CD4-positive, alpha-beta T cell treated with Interleukin-15 for 1 hour (primary cell): ENCODE data around the gene CHAT.

Source experiments
- DNase-seq: peaks from one replicate; pipeline ENCODE4 v3.0.0-alpha.2; 2020

Gene CHAT

DNA sequence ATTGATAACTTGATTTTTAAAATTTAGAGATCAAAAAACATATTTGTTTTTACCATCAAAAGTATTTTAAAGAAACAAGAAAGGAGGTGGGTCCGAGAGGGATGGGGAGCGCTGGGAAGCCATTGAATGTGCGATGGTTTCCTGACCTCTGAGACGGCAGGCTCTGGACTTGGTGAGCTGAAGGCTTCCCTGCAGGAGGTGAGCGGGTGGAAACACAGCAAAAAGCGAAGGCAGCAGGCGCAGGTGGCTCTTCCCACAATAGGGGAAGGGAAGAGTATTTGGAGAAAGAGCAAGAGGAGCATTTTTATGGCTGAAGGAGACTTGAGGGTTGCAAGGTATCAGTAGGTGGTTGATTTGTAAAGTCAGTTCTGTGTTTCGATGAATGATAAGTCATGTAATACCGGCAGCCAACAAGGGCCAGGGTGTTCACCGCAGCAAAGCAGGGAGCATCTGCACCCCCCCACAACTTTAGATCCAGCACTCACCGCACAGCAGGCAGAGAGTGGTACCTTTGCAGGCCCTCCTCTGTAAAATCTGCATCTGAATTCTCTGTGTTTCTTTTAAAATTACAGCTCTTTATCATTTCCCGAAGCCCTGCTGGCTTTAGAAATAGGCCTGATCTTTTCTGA is 76.2 kb downstream of the CHAT start:
- no peak for DNase-seq

DNA sequence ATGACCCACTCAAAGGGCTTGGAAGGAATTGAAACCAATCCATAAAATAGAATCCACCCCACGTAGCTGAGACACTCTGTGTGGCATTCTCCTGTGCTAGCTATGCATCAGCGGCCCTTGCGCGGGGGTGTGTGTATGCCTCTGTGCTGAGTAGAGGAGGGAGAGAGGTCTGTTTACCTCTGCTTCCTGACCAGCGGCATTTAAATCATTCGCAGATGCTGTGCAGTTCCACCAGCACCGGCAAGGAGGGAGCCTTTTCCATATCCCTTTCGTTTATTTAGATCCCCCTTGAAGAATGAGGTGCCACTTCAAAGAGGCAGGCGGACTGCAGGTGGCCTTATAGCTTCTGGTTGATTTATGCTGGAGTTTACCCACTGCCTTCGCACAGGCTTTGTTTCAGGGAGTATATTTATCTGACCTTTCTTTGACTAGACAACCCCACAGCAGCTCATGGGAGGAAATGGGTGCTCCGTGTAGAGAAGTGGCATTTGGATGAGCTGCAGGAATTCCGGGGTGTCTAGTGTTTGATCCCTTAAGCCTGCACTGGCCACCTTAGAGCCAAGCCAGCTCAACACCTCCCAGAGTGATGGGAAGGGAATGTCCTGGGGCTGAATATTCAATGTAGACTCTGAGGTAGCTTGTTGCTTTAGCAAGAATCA is 77.0 kb downstream of the CHAT start:
- no peak for DNase-seq

DNA sequence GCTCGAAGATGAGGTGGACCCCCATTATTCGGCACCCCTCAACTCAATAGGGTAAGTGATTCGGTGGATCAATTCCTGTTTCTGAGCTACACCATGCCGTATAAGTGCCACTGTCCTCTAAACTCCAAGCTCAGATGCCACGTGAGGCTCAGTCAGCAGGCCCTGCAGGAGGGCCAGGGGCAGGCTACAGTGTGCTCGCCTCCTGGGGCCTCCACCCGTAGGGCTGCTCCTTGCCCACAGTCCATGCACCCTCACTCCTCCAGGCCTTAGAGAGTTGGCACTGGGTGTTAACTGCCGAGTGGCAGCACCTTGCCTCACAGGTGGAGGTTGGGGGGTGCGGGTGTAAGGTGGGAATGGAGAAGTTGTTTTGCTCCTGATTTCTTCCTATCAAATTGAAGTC is 77.8 kb downstream of the CHAT start:
- DNase-seq = no peak

DNA sequence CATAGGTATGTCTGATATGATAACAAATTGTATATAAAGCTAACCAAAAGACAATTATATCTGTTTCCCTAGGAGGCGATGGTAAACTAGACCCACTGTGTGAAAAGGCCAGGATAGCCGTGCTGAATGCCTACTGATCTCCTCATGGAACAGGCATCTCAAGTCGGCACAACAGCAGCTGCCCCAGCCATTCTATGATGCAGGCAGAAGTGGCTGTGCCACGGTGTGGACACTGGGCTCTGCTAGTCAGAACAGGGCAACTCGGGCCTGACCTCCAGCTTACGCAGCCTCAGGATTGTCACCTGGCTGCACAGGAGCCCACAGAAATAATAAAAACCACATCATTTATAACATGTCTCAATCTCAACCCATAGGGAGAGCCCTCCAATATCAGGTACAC is 80.6 kb downstream of the CHAT start:
- DNase-seq = no peak

DNA sequence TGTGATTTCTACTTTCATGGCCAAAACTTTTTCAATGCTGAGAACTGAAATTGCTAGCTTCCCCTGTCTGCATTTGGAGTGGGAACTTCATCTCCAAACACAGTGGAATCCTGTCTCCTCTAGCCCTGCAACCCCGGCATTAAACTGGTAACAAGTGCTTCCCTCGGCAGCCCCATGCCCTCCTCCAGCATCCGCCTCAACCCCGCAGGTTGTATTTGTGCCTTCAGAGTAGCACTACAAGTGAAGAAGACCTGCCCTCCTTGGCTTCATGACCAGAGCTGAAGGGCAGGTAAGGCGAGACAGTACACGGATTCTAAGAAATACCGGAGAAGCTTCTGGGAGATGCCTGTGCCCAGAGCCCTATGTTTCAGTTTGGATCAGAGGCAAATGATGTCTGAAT is 82.5 kb downstream of the CHAT start:
- no peak for DNase-seq

DNA sequence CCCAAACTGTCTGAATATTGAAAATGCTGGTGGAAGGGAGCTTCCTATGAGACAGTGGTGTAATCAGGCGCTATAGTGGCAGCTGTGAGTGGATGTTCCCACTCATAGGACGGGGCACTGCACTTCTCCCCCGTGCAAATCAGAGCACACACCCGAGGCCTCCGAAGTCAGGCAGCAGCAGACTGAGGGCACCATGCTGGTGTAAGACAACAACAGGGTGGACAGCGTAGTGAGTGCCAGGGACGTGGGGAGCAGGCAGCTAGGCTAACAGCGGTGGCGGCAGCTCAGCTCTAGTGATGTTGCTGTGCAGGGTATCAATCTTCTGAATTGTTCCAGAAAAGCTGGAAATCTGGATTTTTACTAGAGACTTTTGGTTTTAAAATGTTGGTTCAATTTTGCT is 84.8 kb downstream of the CHAT start:
- no peak for DNase-seq

DNA sequence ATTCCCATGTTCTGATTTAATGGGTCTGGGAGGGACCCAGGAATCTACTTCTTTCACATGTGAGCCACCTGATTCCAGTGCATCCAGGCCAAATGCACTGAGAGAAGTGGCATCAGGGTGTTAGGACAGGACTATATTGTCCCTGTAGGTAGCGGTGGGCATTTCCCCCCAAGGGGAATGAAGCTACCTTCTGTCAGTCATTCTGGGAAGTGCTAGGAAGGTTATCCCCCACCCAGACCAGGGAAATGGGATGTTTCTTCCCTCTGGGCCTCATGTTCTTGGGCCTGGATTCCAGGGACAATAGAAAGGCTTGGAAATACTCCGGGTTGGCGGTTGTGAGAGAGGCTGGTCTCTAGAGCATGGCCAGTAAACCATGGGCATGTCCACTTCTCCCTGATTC is 86.4 kb downstream of the CHAT start:
- no peak for DNase-seq

DNA sequence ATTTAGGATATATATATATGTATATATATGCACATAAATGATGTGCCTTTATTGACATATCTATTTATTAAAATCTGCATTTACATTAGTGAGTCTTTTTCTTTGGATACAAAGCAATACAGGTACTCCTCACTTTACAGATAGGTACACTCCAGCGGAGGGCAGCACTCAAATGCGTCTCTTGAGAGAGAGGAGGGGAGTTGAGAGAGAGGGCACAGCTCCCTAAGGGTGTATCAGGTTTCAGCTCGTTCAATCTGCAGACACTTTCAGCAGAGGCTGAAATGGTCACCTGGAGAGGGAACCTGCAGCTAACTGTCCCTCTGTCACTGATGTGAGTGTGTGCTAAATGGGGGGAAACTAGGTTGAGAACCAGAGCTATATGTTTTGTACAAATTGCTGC is 87.2 kb downstream of the CHAT start:
- DNase-seq = no peak

DNA sequence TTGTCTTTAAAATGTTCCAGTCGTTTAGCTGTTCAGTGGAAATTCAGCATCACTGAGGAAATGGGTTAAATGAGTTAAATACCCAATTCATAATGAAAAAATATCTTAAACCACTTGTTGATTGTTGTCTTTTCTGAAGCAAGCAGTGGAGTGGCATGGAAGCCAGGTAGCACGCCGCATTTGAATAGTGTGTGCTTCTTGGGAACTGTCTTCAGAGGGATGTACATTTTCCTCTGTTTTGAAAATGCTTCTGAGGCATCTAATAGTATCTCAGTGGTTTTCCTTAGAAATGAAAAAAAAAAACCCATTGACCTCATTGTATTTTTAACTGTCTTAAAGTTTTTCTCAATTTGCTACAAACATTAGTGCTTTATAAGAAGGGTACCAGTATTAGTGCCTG is 93.7 kb downstream of the CHAT start:
- DNase-seq = no peak

DNA sequence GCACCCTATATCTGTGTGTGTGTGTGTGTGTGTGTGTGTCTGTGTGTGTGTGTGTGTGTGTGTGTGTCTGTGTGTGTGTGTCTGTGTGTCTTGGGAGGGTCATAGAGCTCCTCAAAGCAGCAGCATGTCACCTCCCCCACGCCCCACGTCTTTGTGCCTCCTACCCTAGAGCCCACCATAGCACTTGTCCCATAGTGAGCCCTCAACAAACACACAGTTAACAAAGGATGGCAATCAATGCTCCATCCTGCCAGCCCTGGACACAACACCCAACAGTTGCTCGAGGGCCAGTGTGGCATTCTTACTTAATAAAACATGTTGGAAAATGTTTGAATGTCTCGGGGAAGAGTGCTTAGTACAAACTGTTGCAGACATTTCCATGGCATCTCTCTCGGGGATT is 96.1 kb downstream of the CHAT start:
- DNase-seq = no peak

DNA sequence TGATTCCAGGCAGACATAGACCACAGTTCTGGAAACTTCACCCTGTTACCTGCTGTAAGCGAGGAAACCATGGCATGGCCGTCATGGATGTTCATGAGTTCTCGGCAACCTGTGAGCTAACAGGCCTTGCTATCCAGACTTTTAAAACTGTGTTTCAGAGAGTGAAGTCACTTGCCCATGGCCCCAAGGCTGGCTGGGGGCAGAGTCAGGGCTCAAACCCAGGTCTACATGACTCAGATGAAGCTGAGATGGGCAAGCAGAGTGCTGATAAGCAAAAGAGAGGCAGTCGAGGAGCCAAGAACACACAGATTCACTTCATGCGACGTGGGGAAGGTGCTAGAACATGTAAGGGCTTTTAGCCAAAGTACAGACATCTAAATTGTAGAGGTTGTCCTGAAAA is 97.1 kb downstream of the CHAT start:
- no peak for DNase-seq

DNA sequence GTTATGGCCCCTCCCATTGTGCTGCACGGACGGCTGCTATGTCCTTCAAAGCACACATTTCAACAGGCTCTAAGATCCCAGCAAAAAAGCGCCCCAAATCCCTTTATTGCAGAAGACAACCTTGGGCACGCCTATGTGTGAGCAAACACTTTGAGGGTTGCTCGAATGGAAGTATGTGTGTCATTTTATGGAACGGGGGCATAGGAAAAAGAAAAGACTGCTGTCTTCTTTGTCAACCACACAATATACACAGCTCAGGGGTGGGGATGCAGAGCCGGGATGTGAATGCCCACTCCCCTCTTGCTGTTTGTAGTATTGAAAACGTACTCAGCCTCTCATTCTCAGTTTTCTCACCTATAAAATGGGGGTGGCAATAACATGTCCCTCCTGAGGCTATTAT is 97.6 kb downstream of the CHAT start:
- no peak for DNase-seq

DNA sequence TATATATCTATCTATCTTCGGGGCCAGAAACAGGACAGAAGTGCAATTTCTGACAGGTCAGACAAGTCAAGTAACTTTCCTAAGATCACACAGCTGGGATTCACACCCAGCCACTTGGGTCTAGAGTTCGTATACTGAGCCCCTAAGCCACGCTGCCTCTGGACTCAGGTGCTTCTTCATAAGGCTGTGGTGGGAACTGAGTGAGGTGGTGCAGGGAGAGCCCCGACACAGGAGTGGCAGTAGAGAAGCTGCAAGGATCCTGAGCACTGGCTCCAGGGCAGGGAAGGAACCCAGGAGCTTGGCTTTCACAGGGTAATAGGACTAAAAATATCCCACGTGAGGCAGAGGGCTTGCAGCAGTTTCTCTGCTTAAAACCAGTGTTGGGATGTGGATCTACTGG is 99.4 kb downstream of the CHAT start:
- no peak for DNase-seq
